CD4-positive, alpha-beta T cell treated with Interleukin-6 at 100 ng/mL for 8 hours (primary cell): ENCODE results near the gene SLC7A7.
"Not testable (repeated sequence)": the region's sequence is repeated elsewhere in the genome, so short reads cannot be mapped to it uniquely, and the experiment has no call there.

Experiments
- DNase-seq: peaks from one replicate; pipeline ENCODE4 v3.0.0-alpha.2; 2020; ENCODE audit warnings: mixed read lengths, low spot score

Gene SLC7A7

GRCh38 chr14:22792158-22792557 is 23.1 kb downstream of the SLC7A7 start:
- no peak for DNase-seq

- no peak for DNase-seq
These were observed 23.9 kb downstream of the SLC7A7 start for GRCh38 chr14:22791301-22791700.

GRCh38 chr14:22786685-22787084 is 28.6 kb downstream of the SLC7A7 start:
- DNase-seq: no peak

GRCh38 chr14:22781301-22781991 is 33.8 kb downstream of the SLC7A7 start:
- DNase-seq: no peak

- DNase-seq: no peak
These were observed 34.3 kb downstream of the SLC7A7 start for GRCh38 chr14:22780941-22781300.

GRCh38 chr14:22780105-22780679 is 35.0 kb downstream of the SLC7A7 start:
- DNase-seq: no peak

GRCh38 chr14:22778084-22778483 is 37.2 kb downstream of the SLC7A7 start:
- DNase-seq: no peak

- not testable (repeated sequence) for DNase-seq
These were observed 38.4 kb downstream of the SLC7A7 start for GRCh38 chr14:22776849-22777248.

- DNase-seq: no peak
These were observed 39.0 kb downstream of the SLC7A7 start for GRCh38 chr14:22776215-22776614.

GRCh38 chr14:22774011-22774706 is 41.1 kb downstream of the SLC7A7 start:
- no peak for DNase-seq

- DNase-seq: no peak
These were observed 41.8 kb downstream of the SLC7A7 start for GRCh38 chr14:22773162-22774010.

GRCh38 chr14:22772725-22773124 is 42.5 kb downstream of the SLC7A7 start:
- no peak for DNase-seq

- DNase-seq: no peak
These were observed 44.6 kb downstream of the SLC7A7 start for GRCh38 chr14:22770481-22771187.

GRCh38 chr14:22769369-22769768 is 45.9 kb downstream of the SLC7A7 start:
- DNase-seq: no peak

- no peak for DNase-seq
These were observed 46.3 kb downstream of the SLC7A7 start for GRCh38 chr14:22768947-22769346.

- DNase-seq: no peak
These were observed 48.0 kb downstream of the SLC7A7 start for GRCh38 chr14:22767323-22767589.

GRCh38 chr14:22766457-22767322 is 48.5 kb downstream of the SLC7A7 start, which contains the start of gene OXA1L:
OXA1L (plus strand) TSS chr14:22766688; CDS start chr14:22766702, 14 bp downstream.
- peak; percentile 98 for DNase-seq

- DNase-seq: no peak
These were observed 50.9 kb downstream of the SLC7A7 start for GRCh38 chr14:22764382-22764781.

- no peak for DNase-seq
These were observed 53.5 kb downstream of the SLC7A7 start for GRCh38 chr14:22761734-22762133.

GRCh38 chr14:22757972-22758650 is 57.1 kb downstream of the SLC7A7 start:
- DNase-seq: not testable (repeated sequence)
